Adipocyte (in vitro differentiated cells): Measurements from ENCODE around the gene SUFU.

Experiments used
- DNase-seq: peaks from one replicate; pipeline ENCODE4 v3.0.0-alpha.2; 2015; ENCODE audit warnings: low read depth
- H3K27me3 ChIP-seq: replicated peaks from 2 replicates; pipeline ENCODE4 v1.7.0; 2013; ENCODE audit warnings: mild to moderate bottlenecking, low read length, moderate library complexity; ENCODE audit not compliant: control insufficient read depth, insufficient read depth
- H3K36me3 ChIP-seq: 2 replicates; pipeline ENCODE4 v1.7.0; 2013; ENCODE audit warnings: low read length, mild to moderate bottlenecking, moderate library complexity; ENCODE audit not compliant: control insufficient read depth, insufficient read depth, severe bottlenecking
- H3K4me1 ChIP-seq: 2 replicates; pipeline ENCODE4 v1.7.0; 2013; ENCODE audit warnings: mild to moderate bottlenecking, low read length, moderate library complexity; ENCODE audit not compliant: control insufficient read depth, insufficient read depth
- H3K4me3 ChIP-seq: 2 replicates; pipeline ENCODE4 v1.7.0; 2013; ENCODE audit warnings: mild to moderate bottlenecking, low read length, moderate library complexity
- H3K9ac ChIP-seq: 2 replicates; pipeline ENCODE4 v1.7.0; 2013; ENCODE audit warnings: mild to moderate bottlenecking, low read length, moderate library complexity
- H3K9me3 ChIP-seq: 2 replicates; pipeline ENCODE4 v1.7.0; 2013; ENCODE audit warnings: mild to moderate bottlenecking, low read length, moderate library complexity; ENCODE audit not compliant: control insufficient read depth

Gene SUFU

DNA sequence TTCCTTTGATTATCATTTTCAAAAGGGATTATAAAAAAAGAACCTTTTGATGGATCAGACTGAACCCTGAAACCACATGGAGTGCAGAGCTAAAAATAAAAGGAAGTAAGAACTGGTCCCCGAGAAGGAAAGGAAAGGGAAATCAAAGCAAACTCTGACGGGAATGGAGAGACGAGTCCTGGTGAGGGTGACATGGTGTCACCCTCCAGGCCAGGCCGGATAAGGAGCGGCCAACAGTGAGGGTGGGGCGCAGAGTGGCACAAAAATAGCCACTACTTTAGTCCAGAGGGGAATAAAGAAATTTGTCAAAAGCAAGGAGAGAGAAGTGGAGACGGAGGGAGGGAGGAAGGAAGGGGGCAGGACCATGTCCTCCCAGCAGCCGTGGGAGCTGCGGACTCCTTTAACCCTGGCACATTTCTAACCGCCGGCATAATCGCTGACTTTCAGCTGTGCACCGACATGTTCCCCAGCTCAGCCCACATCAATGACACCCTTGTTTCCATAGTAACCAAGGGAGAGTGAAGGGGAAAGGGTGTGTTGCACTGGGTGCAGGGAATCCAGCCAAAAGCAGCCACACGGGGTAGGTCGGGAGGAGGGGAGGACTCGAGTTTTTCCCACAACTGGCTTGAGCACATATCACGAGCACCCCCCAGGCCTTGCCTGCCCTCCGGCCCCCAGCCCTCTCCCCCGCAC, 170.2 kb downstream of the SUFU start:
- DNase-seq: peak; percentile 64
- Histone ChIP-seq H3K9me3 (no peaks in the 10 kb centered on the region), H3K9ac (peak overlapping the region; percentile 70), H3K4me1 (peaks cover 46% of the 10 kb centered on the region), H3K27me3 (no peaks in the 10 kb centered on the region), H3K36me3 (no peaks in the 10 kb centered on the region), H3K4me3 (peak overlapping the region; percentile 64)

DNA sequence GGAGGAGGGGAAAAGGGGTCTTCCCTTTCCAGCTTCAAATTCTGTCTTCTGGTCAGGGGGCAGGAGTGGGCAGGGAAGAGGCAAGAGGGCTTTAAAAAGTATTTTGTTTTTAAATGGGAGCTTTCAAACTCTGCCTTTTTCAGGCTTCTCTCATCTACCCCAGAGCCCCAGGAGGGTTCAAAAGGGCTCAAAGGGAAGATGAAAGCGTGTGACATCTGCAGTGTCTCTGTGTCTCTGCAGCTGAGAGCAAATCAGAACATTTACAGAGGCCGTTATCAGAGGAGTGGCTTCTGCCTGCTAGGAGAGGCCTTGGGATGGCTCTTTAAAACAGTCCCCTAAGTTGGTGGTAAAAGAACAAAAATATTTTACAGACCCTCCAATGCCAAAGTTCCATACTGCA, 170.8 kb downstream of the SUFU start:
- Histone ChIP-seq H3K4me1 (peaks cover 42% of the 10 kb centered on the region), H3K9ac (peak overlapping the region; percentile 70), H3K4me3 (peak overlapping the region; percentile 64), H3K9me3 (no peaks in the 10 kb centered on the region), H3K27me3 (no peaks in the 10 kb centered on the region), H3K36me3 (no peaks in the 10 kb centered on the region)
- no peak for DNase-seq

DNA sequence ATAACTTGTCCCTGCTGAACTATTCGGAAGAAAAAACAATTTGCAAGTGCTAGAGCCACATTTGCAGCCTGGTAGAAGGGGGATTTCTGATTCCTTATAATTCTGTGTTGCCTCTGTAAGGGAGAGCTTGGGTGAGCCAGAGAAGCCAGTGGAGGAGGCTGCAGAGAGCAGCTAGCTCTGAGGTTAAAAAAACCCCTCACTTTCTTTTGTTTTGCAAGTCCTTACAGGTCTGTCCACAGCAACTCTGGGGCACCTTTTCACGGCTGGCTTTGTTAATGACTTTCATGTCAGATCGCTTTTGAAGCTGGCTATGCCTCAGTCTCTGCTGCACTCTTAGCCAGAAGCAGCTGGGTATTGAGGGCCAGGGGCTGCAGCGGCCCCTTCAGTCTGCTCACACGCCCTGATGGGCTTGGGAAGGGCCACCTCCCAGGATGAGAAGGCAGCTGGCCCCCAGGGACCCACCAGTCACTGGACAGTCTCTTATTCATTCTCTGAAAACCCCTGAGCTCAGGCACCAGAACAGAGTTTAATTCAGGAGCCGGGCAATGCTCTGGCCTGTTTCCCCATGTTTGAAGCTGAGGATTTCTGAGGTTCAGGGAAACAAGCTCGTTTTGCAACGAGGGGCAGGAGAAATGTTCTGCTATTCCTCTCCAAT, 171.4 kb downstream of the SUFU start:
- H3K4me3 ChIP-seq: no peak overlapping the region
- no peaks in the 10 kb centered on the region for H3K27me3 ChIP-seq
- H3K9me3 ChIP-seq: no peaks in the 10 kb centered on the region
- H3K4me1 ChIP-seq: peaks cover 36% of the 10 kb centered on the region
- peak overlapping the region; percentile 70 for H3K9ac ChIP-seq
- no peaks in the 10 kb centered on the region for H3K36me3 ChIP-seq
- DNase-seq: peak; percentile 32

DNA sequence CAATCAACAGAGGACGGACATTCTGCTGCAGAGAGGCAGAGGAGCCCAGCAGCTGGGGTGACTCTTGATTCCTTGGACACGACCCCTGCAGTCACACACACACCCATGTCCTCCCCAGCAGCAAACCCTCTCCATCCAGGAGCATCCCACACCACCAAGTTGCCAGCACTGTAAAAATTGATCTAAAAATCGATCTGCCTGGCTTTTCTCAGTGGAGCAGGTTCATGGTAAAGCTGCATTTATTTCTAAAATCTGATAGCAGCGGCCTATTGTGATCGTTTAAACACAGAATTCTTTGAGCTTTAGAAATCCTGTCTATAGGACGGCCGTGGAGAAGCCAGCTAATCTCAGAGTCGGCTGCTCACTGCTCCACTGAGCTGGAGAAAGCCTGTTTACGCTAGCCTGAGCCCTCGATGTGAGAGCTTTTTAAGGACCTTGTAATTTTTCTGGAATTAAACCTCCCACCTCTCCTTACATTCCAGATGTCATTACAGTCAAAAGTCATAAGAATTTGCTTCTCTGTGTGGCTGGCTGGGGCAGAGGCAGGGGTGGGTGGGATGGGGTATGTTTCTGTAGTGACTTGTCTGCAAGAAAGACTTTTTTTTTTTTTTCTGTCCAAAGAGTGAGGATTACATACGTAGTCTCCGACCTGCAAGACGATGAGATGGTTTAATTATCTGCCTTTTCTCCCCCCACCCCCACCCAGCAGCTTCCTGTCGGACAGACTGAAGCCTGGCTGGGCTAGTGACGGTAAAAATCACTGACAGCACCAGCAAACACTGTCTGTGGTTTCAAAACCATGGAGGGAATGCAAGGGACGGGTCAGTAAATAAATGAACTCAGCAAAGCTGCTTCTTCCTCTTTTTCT, 172.1 kb downstream of the SUFU start:
- Histone ChIP-seq H3K4me3 (no peak overlapping the region), H3K4me1 (peaks cover 33% of the 10 kb centered on the region), H3K9me3 (no peaks in the 10 kb centered on the region), H3K27me3 (no peaks in the 10 kb centered on the region), H3K36me3 (no peaks in the 10 kb centered on the region), H3K9ac (no peak overlapping the region)
- peak; percentile 91 for DNase-seq

- DNase-seq: no peak
- H3K4me3 ChIP-seq: no peak overlapping the region
- no peaks in the 10 kb centered on the region for H3K36me3 ChIP-seq
- H3K9ac ChIP-seq: peak overlapping the region; percentile 52
- no peaks in the 10 kb centered on the region for H3K27me3 ChIP-seq
- H3K4me1 ChIP-seq: peaks cover 33% of the 10 kb centered on the region
- no peaks in the 10 kb centered on the region for H3K9me3 ChIP-seq
Observed at GRCh38 chr10:102676534-102677315, 173.0 kb downstream of the SUFU start.

GRCh38 chr10:102677331-102678067, 173.7 kb downstream of the SUFU start:
- no peaks in the 10 kb centered on the region for H3K9me3 ChIP-seq
- no peak for DNase-seq
- no peak overlapping the region for H3K9ac ChIP-seq
- H3K27me3 ChIP-seq: no peaks in the 10 kb centered on the region
- H3K4me3 ChIP-seq: no peak overlapping the region
- peaks cover 33% of the 10 kb centered on the region for H3K4me1 ChIP-seq
- no peaks in the 10 kb centered on the region for H3K36me3 ChIP-seq

DNA sequence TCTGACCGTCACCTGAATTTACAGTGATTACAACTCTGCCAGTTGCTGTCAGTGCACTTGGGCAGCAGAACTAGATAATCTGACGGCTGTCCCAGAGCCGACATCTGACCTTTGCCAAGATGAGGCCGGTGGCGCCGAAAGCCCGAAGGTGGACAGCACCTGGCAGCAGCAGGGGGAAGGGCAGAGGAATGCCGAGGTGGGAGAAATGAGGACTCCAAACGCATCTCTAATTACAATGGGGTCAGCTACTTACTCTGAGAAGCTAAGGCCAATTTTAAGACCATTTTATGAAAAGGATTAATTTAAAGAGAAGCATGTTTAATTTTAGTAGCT, 174.3 kb downstream of the SUFU start:
- Histone ChIP-seq H3K4me1 (peaks cover 33% of the 10 kb centered on the region), H3K36me3 (no peaks in the 10 kb centered on the region), H3K9ac (no peak overlapping the region), H3K9me3 (no peaks in the 10 kb centered on the region), H3K4me3 (no peak overlapping the region), H3K27me3 (no peaks in the 10 kb centered on the region)
- DNase-seq: no peak

GRCh38 chr10:102678842-102679289, 175.1 kb downstream of the SUFU start:
- Histone ChIP-seq H3K9me3 (no peaks in the 10 kb centered on the region), H3K36me3 (no peaks in the 10 kb centered on the region), H3K27me3 (no peaks in the 10 kb centered on the region), H3K4me3 (no peak overlapping the region), H3K9ac (no peak overlapping the region), H3K4me1 (peaks cover 27% of the 10 kb centered on the region)
- peak; percentile 67 for DNase-seq

DNA sequence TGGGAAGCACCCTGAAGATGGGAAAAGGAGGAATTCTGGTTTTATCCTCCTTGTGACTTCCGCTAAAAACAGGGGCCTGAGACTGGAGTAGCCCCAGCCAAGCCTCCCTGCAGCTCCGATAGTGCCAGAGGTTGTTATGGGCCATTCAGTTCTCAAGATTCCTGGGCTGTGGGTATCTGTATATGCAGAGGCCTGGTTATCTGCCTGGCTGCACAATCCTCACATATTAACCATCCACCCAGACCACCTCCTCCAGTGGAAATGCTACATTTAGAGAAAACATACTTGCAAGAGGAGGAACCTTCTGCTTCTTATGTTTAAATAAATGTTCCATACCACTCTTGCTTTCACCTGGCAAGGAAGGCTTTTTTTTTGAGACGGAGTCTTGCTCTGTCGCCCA, 175.8 kb downstream of the SUFU start:
- Histone ChIP-seq H3K9ac (no peak overlapping the region), H3K4me1 (peaks cover 20% of the 10 kb centered on the region)

GRCh38 chr10:102681696-102682095, 177.9 kb downstream of the SUFU start:
- DNase-seq: no peak
- H3K36me3 ChIP-seq: peaks cover 7% of the 10 kb centered on the region
- H3K27me3 ChIP-seq: no peaks in the 10 kb centered on the region
- H3K4me3 ChIP-seq: no peak overlapping the region
- H3K9me3 ChIP-seq: no peaks in the 10 kb centered on the region
- peaks cover 5% of the 10 kb centered on the region for H3K4me1 ChIP-seq
- H3K9ac ChIP-seq: no peak overlapping the region

More for the DNA sequence above, 175.8 kb downstream of the SUFU start:
- no peaks in the 10 kb centered on the region for H3K36me3 ChIP-seq
- H3K9me3 ChIP-seq: no peaks in the 10 kb centered on the region
- H3K4me3 ChIP-seq: no peak overlapping the region
- no peaks in the 10 kb centered on the region for H3K27me3 ChIP-seq
- DNase-seq: no peak
